GM18498 (cell line): ENCODE data around the gene HSBP1L1.
"Not testable (repeated sequence)": the region's sequence is repeated elsewhere in the genome, so short reads cannot be mapped to it uniquely, and the experiment has no call there.

ENCODE experiments used
- ATAC-seq: cut with Tn5 transposase; IDR thresholded peaks from one replicate; pipeline ENCODE4 v1.9.1; 2021; ENCODE audit warnings: mild to moderate bottlenecking, moderate library complexity; ENCODE audit not compliant: unreplicated experiment

The HSBP1L1 gene

GRCh38 chr18:79960161-79960801 is 4.2 kb upstream of the HSBP1L1 start:
- not testable (repeated sequence) for ATAC-seq

DNA sequence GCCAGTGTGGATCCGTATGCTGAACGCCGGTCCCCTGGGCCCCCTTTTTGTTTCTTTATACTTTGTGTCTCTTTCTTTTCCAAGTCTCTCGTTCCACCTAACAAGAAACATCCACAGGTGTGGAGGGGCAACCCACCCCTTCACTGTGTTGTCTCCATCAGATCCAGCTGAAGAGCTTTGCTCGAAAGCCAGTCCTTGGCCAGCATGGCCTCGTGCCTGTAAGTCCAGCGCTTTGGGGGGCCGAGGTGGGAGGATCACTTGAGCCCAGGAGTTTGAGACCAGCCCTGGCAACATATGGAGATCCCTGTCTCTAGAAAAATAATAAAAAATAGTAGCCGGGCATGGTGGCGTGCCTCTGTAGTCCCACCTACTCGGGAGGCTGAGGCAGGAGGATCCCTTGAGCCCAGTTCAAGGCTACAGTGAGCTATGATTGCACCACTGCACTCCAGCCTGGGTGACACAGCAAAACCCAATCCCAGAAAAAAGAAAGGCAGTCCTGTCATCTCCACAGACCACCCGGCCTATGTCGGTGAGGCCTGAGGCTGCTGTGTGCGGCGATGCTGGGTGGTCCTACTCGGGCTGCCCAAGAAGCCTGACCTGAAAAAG is 3.4 kb upstream of the HSBP1L1 start:
- no peak for ATAC-seq

DNA sequence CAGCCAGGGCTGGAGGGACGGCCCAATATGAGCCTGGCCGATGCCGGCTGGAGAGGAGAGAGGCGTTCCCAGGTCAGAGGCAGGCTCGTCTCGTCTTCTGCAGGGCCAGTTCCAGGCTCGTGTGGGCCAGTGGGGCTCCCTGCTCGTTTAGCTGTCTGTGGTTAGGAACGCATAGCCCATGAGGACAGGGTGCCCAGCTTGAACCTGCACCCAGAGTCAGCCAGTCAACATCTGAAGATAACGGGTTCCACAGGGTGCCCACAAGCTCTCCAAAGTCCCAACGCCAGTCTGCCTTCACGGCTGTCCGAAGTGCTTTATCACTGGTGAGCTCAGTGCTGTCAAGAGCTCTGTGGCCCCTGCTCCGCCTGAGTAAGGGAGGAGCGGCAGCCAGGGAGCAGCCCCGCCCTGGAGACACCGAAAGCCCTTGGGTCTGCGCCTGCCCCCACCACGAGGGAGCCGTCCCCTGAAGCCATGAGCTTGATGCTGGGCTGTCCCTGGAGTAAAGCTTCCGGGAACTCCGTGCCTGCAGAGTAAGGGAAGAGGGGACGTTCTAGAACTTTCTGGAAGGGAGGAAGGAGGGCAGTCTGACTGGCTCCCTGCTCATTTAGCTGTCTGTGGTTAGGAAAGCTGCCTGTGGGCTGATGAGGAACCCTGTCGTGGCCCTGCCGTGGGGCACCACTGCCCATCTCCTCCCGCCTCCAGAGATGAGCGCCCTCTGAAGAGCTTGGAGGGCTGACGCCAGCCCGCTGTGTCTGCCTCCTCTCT is 2.7 kb upstream of the HSBP1L1 start:
- ATAC-seq = no peak

GRCh38 chr18:79962311-79962710 is 2.1 kb upstream of the HSBP1L1 start:
- no peak for ATAC-seq

DNA sequence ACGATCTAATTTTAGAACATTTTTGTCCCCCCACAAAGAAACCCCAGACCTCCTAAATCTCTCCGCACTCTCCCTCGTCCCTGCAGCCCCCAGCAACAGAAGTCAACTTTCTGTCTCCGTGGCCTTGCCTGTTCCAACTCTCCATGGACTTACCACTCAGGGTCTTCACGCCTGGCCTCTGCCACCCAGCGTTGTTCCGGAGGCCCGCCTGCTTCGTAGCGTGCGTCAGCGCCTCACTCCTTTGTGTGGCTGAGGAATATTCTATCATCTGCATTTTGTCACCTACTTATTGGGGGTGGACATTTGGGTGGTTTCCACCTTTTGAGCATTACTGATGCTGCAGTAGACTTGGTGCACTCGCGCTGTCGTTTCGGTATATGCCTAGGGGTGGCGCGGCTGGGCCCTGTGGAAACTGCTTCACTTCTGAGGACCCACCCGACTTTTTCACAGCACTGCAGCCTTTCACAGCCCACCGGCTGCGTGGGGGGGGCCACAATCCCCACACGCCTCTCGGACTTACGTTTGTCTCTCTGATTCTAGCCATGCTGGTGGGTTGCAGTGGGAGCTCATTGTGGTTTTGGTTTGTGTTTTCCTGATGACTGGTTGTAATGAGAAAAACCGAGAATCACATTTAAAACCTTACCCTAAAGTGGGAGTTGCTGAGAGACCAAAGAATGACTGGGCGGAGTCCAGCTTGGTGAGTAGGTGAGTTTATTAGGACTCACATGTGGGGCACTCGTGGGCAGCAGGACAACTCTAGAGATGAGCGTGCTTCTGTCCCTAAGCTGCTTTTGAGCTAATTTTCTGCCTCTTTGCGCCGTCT is 1.4 kb upstream of the HSBP1L1 start:
- peak; percentile 67 for ATAC-seq

DNA sequence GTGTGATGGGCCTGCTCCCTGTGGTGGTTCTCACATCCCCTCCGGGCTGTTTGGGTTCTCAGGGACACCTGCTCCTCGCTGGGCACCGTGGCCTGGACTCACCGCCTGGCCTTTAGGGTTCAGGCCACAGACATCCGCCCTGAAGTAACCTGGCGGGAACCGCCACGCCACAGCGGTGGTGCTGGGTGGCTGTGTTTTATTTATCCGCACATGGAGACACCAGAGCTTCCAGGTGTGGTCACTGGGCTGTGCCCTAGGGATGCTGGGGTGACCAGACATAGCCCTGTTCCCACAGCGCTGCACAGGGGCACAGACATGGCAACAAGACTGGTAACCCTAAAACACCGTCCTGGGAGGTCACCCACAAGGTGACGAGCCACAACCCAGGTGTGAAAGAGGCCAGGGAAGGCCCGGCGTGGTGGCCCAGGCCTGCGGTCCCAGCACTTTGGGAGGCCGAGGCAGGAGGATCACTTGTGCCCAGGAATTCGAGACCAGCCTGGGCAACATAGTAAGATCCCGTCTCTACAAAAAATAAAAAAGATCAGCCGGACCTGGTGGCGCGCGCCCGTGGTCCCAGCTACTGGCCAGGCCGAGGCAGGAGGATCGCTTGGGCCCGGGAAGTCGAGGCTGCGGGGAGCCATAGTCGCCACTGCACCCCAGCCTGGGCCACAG is 649 bp upstream of the HSBP1L1 start:
- no peak for ATAC-seq

- no peak for ATAC-seq
These were observed 868 bp downstream of the HSBP1L1 start for GRCh38 chr18:79965119-79965902.

- ATAC-seq = no peak
These were observed 6.1 kb downstream of the HSBP1L1 start for GRCh38 chr18:79970419-79971133.

DNA sequence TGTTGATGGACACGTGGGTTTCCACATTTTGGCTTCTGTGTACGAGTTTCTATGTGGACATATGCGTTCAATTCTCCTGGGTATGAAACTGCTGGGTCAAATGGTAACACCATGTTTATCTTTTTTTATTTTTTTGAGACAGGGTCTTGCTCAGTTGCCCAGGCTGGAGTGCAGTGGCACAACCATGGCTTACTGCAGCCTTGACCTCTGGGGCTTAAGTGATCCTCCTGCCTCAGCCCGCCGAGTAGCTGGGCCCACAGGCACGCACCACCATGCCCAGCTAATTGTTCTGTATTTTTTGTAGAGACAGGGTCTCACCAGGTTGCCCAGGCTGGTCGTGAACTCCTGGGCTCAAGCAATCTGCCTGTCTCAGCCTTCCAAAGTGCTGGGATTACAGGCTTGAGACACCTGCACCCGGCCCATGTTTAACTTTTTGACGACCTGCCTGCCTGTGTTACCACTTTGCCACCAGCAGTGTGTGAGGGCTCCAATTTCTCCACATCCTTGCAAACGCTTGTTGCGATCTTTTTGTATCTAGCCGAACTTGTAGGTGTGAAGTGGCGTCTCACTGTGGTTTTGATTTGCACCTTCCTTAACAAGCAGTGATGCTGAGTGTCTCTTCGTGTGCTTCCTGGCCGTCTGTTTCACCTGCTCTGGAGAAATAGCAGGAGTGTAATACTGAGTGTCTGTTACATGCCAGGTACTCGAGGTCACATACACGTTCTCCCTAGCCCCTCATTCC is 6.9 kb downstream of the HSBP1L1 start:
- ATAC-seq = no peak

DNA sequence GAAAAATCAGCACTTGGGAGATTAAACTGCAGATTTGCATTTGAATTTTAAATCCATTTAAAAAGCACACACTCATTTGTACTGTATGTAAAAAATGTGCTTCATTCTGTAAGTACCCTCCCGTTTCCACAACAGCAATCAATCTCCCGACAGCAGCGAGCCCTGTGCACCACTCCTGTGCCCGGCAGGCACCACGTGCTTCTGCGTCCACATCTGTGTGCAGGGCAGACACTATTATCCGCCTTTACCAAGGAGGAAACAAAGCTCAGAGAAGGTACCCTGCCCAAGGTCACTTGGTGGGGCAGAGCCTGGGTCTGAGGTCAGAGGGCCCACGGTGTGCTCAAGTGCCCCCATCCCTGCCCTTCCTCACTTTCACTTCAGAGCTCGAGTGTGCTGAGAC is 7.5 kb downstream of the HSBP1L1 start:
- ATAC-seq = no peak

DNA sequence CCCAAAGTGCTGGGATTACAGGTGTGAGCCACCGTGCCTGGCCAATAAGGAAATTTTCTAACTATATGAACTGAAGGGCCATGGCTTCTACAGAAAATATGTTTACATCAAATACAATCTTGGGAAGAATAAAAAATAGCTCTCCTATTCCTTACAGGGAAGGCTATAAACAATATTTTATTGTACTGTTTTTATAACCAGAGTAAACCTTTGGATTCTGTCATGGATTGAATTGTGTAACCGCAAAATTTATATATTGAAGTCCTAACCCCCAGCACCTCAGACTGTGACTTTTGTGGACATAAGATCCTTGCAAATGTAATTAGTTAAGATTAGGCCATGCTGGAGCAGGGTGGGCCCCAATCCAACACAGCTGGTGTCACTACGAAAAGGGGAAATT is 8.3 kb downstream of the HSBP1L1 start:
- no peak for ATAC-seq

DNA sequence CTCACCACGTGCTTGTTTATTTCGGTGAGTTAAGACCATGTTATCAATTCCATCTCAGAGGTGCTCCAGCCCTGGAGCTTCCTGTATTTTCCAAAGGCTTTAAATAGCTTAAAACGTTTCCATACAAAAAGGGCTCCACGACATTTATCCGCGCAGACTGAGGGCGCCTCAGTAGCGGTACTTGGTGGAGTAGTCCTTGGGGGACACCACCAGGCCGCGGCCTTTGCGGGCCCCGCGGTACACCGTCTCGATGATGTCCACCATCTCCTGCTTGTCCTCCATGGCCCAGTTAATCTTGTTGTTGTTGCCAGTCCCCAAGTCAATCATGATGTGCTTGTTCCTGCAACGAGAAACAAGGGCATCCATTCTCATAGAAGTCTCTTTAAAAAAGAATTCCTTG is 9.1 kb downstream of the HSBP1L1 start:
- ATAC-seq = no peak

DNA sequence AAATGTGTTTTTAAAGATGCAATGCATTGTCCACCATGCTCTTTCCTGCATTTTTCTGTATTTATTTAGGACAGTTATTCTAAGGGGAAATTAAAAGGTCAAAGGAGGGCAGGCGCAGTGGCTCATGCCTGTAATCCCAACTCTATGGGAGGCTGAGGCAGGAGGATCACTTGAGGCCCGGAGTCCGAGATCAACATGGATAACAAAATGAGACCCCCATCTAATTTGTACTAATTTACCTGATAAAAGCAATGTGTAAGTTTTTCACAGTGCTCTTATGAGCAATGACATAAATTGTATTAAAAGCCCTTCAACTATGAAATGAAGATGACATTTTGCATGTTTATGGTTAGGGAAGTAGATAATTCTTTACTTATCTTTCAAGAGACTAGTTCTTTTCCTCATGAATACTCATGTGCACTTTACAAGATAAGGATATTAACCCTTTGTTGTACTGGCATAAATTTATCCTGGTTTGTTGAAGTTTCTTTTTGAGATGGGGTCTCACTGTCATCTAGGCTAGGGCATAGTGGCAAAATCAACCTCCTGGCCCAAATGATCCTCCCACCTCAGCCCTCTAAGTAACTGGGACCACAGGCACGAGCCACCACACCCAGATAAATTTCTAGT is 9.7 kb downstream of the HSBP1L1 start:
- ATAC-seq = no peak

DNA sequence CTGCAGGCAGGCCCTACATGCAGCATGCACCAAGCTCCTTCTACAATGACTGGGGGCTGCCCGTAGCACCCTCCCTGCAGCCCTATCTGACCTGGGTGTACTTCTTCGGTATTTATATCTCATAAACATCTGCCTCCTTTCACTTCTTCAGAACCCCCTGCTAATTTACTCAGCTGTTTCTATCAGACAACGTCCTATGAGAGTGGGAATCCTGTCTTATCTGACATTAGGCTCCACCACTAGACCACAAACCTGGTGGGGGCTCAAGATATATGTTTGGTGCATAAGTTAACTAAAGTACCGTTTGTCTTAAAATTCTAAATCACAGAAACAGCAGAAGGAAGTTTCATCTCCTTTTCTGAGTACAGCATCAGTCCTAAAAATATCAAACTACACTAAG is 10.6 kb downstream of the HSBP1L1 start:
- no peak for ATAC-seq

- ATAC-seq = no peak
These were observed 11.7 kb downstream of the HSBP1L1 start for GRCh38 chr18:79975985-79976680.

DNA sequence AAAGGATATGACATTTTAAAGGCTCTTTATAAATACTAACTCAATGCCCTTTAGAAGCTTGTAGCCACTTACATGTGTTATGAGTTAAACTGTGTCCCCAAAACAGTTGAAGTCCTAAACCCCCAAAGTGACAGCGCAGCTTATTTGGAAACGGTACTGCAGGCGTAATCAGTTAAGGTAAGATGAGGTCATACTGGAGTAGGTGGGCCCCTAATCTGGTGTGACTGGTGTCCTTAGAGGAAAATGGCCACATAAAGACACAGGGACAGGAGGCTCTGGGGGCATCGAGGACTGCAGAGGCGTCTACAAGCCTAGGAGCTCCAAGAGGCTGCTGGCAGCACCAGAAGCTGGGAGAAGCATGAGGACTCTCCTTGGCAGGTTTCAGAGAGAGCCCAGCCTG is 15.4 kb downstream of the HSBP1L1 start:
- no peak for ATAC-seq

DNA sequence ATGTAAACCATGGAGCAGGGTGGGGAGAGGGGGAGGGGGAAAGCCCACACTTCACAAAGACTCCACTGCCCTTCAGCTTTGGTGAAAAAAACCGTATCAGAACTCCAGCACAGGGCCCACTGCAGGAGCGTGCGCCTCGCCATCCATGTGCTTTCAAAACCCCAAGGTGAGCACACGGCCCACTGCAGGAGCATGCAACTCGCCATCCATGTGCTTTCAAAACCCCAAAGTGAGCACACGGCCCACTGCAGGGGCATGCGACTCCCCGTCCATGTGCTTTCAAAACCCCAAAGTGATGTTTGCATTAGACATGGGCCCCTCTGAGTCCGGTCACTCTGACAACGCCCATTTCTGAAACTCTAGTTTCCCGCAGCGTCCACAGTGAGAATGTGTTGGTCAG is 16.1 kb downstream of the HSBP1L1 start:
- ATAC-seq = no peak

DNA sequence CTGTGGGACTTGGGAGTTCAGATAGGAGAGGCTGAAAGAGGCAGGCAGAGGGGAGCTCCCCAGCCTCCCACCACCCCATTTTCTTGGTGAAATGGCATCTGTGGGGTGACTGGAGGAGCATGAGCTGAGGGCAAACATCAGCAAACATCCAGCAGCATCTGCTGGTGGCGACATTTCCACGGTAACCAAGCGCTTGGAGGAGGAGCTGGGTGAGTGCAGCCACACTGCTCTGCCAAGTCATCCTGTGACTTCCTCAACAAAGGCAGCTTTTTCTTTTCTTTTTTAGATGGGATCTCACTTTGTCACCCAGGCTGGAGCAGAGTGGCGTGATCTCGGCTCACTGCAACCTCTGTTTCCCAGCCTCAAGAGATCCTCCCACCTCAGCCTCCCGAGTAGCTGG is 18.3 kb downstream of the HSBP1L1 start:
- no peak for ATAC-seq
